HG02938 (cell line): Measurements from ENCODE around the gene TM6SF1.
A peak's percentile ranks its signal among the peaks of the same experiment; 100 is the strongest.
"Not testable (repeated sequence)": the region's sequence is repeated elsewhere in the genome, so short reads cannot be mapped to it uniquely, and the experiment has no call there.

Source experiments
- ATAC-seq: cut with Tn5 transposase; IDR thresholded peaks from one replicate; pipeline ENCODE4 v1.9.1; 2021; ENCODE audit warnings: mild to moderate bottlenecking, moderate library complexity; ENCODE audit not compliant: unreplicated experiment

Gene TM6SF1

GRCh38 chr15:83115410-83115809 is 8.0 kb downstream of the TM6SF1 start:
- ATAC-seq, result no peak

- ATAC-seq, result peak; percentile 74
These were observed 8.6 kb downstream of the TM6SF1 start for GRCh38 chr15:83115831-83116565.

DNA sequence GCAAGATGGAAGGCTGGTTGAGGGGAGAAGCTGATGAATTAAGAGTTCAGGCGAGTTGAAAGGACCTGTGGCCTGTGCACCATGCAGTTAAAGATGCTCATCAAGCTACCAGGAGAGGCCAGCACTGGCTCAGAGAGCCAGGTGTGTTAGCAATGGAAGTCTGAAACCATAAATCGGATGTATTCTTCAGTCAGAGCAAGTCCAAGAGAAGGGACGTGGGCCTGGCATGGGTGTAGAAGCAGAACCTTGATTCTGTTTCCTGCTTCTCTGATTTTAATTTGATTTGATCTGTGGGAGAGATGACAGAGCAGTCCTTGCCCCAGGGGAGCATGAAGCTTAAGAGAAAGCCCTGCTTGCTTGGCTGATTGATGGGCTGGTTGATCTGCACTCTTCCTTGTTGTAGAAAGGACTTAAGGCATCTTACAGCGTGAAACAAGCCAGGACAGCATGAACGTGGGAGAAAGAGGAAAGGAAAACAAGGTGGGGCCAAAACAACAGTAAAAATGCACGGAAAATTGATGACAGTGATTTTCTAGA is 10.9 kb downstream of the TM6SF1 start:
- no peak for ATAC-seq

GRCh38 chr15:83118968-83119367 is 11.5 kb downstream of the TM6SF1 start:
- ATAC-seq, result no peak

GRCh38 chr15:83119968-83120581 is 12.6 kb downstream of the TM6SF1 start:
- no peak for ATAC-seq

DNA sequence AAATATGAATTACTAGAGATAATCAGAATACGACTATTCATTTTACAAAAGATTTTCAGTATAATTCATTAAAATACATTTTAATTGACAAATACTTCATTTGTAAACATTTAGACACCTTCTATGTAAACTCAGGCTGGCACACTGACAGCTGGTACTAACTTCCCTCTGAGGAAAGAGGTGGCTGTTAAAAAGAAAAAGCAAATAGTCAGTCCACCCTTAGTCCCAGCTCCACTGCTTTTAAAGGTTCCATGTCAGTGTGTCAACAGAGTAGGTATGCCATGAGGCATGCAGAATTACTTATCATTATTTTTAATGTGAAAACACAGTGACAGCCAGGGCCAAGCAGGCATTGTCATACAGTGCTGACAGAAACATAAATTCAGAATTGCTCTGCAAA is 16.1 kb downstream of the TM6SF1 start:
- no peak for ATAC-seq

GRCh38 chr15:83127547-83128150 is 20.2 kb downstream of the TM6SF1 start:
- no peak for ATAC-seq

- no peak for ATAC-seq
These were observed 22.3 kb downstream of the TM6SF1 start for GRCh38 chr15:83129791-83130190.

DNA sequence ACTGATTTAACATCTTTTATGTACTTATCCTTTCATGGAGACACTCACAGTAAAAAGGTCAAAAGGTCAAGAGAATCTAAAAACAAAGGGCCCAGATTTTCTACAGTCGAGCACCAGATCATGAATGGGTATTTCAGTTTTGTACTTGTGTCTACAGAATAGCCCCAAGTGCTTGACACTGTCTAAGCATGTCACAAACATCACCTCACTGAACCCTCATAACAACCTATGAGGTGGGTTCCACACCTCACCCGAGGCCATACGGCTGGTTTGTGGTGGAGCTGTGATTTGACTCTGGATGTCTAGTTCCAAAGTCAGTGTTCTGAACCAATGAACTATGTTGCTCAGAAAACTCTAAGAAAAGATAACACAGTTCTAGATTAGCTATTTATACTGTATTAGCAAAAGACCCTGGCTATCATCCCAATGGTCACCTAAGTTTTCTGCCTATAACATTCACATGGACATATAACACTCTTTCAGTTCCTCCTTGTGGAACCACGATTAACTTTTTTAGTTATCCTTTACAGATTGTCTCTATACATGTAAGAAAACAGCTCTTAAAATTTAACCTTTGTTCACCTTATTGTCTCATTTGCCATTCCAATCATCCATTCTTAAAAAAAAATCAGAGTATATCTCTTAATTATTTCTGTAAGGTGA is 25.5 kb downstream of the TM6SF1 start:
- ATAC-seq, result no peak

DNA sequence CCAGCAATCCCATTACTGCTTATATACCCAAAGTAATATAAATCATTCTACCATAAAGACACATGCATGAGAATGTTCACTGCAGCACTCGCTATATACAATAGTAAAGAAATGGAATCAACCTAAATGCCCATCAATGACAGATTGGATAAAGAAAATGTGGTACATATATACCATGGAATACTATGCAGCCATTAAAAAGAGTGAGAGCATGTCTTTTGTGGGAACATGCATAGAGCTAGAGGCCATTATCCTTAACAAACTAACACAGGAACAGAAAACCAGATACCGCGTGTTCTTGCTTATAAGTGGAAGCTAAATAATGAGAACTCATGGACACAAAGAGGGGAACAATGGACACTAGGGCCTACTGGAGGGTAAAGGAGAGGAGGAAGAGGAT is 34.7 kb downstream of the TM6SF1 start:
- not testable (repeated sequence) for ATAC-seq

DNA sequence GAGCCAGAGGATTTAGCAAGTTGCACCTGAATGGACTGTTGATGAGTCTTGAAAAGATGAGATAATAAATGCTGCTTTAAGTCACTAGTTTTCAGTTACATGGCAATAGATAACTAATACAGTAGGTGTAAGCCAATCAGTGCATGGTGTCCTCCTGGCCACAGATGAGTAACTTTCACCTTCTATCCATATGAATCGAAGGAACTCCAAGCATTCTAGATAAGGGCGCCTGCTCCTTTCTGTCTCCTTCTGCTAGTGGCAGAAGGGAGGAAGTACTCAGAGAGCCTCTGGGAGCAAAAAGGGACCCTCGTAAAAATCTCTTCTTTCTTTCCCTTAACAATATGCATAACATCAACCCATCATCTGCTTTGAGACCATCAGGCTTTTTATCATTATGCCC is 37.3 kb downstream of the TM6SF1 start:
- no peak for ATAC-seq

DNA sequence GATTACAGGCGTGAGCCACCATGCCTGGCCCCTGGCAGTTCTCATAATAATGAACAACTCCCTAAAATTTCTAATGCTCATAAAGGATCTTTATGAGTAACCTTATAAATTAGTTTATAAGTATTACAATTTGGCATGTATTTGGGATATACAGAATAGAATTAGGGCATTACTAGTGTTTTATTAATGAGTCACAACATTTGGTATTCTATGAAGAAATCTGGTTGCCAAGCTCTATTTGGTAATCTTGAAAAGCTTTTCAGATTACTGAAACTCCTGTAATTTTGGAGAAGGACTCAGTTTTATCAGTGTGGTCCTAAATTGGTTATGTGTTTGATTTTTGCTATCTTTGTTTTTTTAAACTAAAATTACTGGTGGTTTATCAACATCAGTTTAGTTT is 45.8 kb downstream of the TM6SF1 start:
- ATAC-seq, result no peak

GRCh38 chr15:83155942-83156341 is 48.5 kb downstream of the TM6SF1 start:
- no peak for ATAC-seq

GRCh38 chr15:83158393-83158792 is 50.9 kb downstream of the TM6SF1 start:
- no peak for ATAC-seq

GRCh38 chr15:83160741-83161140 is 53.3 kb downstream of the TM6SF1 start:
- no peak for ATAC-seq

DNA sequence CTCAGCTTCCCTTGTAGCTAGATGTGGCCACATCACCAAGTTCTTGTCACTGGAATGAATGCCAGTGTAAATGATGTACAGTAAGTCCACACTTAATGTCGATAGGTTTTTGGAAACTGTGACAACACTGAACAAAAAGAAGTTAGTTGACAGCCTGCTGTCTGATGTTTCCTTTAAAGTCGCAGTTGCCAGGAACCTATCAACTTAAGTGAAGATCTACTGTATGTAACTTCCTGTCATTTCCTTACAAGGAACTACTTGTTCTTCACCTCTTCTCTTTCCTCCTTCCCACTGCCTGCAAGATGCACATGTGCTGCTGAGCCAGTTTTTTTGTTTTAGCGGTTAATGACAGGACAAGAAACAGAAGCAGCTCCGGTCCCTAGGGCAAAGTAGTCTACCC is 55.6 kb downstream of the TM6SF1 start:
- ATAC-seq, result no peak

DNA sequence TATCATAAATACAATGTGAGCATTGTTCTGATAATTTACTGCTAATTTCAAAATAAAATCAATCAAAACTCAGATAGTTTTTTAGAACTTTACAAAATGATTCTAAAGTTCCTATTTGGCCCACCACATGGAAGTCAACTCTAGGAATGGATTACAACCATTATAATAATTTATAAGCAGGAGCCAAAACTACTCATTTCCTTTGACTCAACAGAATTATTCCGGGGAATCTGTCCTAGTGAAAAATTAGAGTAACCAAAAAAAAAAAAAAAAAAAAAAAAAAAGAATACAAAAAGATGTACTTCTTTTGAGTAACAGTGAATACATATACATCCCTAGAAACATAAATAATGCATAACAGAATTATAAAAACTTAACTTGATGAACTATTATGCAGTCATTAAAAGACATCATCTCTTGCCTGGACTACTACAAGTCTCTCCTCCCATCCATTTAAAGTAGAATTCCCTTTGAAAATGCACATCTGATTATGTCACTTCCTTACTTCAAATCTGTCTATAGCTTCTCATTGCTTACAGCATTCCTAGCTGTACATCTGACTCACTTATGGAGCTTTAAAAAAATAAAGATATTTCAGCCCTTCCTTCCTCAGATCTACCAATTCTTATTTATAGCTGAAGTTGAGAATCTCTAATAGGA is 56.8 kb downstream of the TM6SF1 start:
- no peak for ATAC-seq

- ATAC-seq, result no peak
These were observed 57.4 kb downstream of the TM6SF1 start for GRCh38 chr15:83164771-83165404.

GRCh38 chr15:83166218-83166617 is 58.8 kb downstream of the TM6SF1 start:
- no peak for ATAC-seq

- ATAC-seq, result no peak
These were observed 59.4 kb downstream of the TM6SF1 start for GRCh38 chr15:83166830-83167229.
